ENCODE results near the gene PHIP.

GRCh38 chr6:78909391-78909790 is 168.7 kb downstream of the PHIP start:
- TF ChIP-seq CTCF (IDR thresholded peaks at IDR 0.05), result no peak
- no peak for TF ChIP-seq POLR2AphosphoS5 (IDR thresholded peaks at IDR 0.05)
